GM21367 (cell line): ENCODE measurements around the gene HVCN1.
"Not testable (repeated sequence)": the region's sequence is repeated elsewhere in the genome, so short reads cannot be mapped to it uniquely, and the experiment has no call there.

ENCODE experiments used
- ATAC-seq: cut with Tn5 transposase; IDR thresholded peaks from one replicate; pipeline ENCODE4 v1.9.1; 2021; ENCODE audit not compliant: unreplicated experiment

Gene HVCN1

GRCh38 chr12:110619534-110619953, 69.4 kb downstream of the HVCN1 start:
- ATAC-seq: no peak

GRCh38 chr12:110616471-110617115, 72.3 kb downstream of the HVCN1 start:
- no peak for ATAC-seq

- ATAC-seq: no peak
Measured at GRCh38 chr12:110615171-110615570, 73.7 kb downstream of the HVCN1 start.

GRCh38 chr12:110613771-110614684, 74.9 kb downstream of the HVCN1 start, which contains the start of gene TCTN1:
TSS of gene TCTN1 (plus strand) at chr12:110614129. CDS start at chr12:110614183, 54 bp downstream.
- peak; percentile 88 for ATAC-seq

GRCh38 chr12:110613071-110613770, 75.7 kb downstream of the HVCN1 start:
- no peak for ATAC-seq

DNA sequence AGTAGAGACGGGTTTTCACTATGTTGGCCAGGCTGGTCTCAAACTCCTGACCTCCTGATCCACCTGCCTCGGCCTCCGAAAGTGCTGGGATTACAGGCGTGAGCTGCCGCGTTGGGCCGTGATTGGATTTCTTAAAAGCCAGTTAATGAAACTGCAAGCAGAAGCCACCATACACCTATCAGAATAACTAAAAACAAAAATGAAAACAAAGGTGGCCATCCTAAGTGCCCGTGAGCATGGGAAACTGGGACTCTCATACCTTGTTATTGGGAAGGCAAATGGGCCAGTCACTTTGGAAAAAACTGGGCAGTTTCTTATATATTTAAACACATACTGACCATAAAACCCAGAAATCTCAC, 82.7 kb downstream of the HVCN1 start:
- ATAC-seq: no peak

DNA sequence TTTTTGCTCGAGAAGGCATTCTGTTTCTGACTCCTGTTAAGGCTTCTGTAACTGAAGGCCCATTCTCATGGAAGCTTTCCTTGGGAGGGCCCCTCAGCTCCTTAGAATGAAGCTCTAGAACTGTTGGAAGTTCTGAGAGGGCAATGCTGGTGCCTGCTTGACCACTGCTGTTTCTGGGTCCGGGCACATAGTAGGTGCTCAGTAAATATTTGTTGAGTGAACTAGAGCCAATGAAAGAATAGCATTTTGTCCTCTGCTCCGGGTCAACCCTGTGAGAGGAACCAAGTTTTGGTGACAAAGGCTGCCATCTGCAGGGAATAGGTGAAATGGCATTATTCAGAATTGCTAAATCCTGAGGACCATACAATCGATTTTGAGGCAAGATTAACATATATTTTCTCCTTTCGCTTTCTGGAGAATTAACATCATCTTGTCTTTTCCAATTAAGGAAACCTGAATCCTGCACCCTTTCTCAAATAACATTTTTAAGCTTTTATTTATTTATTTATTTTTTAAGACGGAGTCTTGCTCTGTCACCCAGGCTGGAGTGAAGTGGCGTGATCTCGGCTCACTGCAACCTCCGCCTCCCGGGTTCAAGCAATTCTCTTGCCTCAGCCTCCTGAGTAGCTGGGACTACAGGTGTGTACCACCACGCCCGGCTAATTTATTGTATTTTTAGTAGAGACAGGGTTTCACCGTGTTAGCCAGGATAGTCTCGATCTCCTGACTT, 86.7 kb downstream of the HVCN1 start:
- ATAC-seq: not testable (repeated sequence)

DNA sequence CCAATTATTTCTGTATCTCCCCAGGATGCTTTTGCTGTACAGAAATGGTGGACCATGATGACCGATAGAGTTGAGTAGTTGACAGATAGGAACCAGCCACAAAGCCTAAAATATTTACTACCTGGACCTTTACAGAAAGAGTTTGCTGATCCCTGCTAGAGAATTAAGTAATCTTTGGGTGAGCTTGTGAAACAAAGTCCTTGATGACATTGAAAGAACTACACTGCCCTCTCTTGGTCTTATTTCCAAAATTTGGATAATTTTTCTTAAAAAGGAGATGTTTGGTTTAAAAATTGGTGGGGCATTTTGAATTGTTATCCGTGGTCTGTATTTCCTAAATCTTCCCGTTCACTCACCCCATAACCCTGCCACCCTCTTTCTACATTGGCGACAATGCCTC, 88.7 kb downstream of the HVCN1 start:
- no peak for ATAC-seq

GRCh38 chr12:110599334-110599733, 89.6 kb downstream of the HVCN1 start:
- no peak for ATAC-seq
